DND-41 (cell line): ENCODE data around the gene ACAN.

Experiments
- ATAC-seq: fragments of 200-7000 bp; cut with Tn5 transposase; 3 replicates; pipeline ENCODE4 v1.9.1; 2021; ENCODE audit warnings: low read depth; ENCODE audit not compliant: insufficient read depth
- DNase-seq: peaks from one replicate; pipeline ENCODE4 v3.0.0-alpha.2; 2020
- H2AFZ ChIP-seq: 2 replicates; pipeline ENCODE4 v1.6.0; 2012; ENCODE audit warnings: low read depth, low read length
- H3K27ac ChIP-seq: 2 replicates; pipeline ENCODE4 v1.5.1; 2012; ENCODE audit warnings: low read length, inconsistent platforms
- H3K27me3 ChIP-seq: fragments of 200-600 bp; sonication (generic); 2 replicates; pipeline ENCODE4 v1.6.0; 2012; ENCODE audit warnings: low read length, mild to moderate bottlenecking, inconsistent platforms; ENCODE audit not compliant: insufficient read depth, poor library complexity
- H3K36me3 ChIP-seq: 2 replicates; pipeline ENCODE4 v1.5.1; 2012; ENCODE audit warnings: low read length, inconsistent platforms; ENCODE audit not compliant: insufficient read depth
- H3K4me1 ChIP-seq: 2 replicates; pipeline ENCODE4 v1.5.1; 2012; ENCODE audit warnings: mild to moderate bottlenecking, low read length; ENCODE audit not compliant: insufficient read depth
- H3K4me2 ChIP-seq: 2 replicates; pipeline ENCODE4 v1.6.0; 2012; ENCODE audit warnings: mild to moderate bottlenecking, moderate library complexity, low read length, inconsistent platforms; ENCODE audit not compliant: insufficient read depth
- H3K4me3 ChIP-seq, 2 experiments: fragments of 200-600 bp in 1 of 2; shearing (Covaris generic) in 1 of 2; 2 replicates each; pipeline ENCODE4 v1.5.1; 2012 to 2016; ENCODE audit warnings: inconsistent platforms in 2 of 2, low read length in 2 of 2, mild to moderate bottlenecking in 2 of 2, low read depth in 1 of 2, moderate library complexity in 1 of 2
- H3K79me2 ChIP-seq: 2 replicates; pipeline ENCODE4 v1.6.0; 2012; ENCODE audit warnings: low read length, inconsistent platforms; ENCODE audit not compliant: insufficient read depth
- H3K9ac ChIP-seq: 2 replicates; pipeline ENCODE4 v1.6.0; 2012; ENCODE audit warnings: low read depth, mild to moderate bottlenecking, inconsistent platforms, low read length, moderate library complexity
- H3K9me3 ChIP-seq: 2 replicates; pipeline ENCODE4 v1.5.1; 2012; ENCODE audit warnings: low read length, moderate library complexity, mild to moderate bottlenecking, inconsistent platforms; ENCODE audit not compliant: insufficient read depth, severe bottlenecking
- H4K20me1 ChIP-seq: 2 replicates; pipeline ENCODE4 v1.6.0; 2012; ENCODE audit warnings: low read length; ENCODE audit not compliant: insufficient read depth
- CTCF ChIP-seq: IDR thresholded peaks from 2 replicates; pipeline ENCODE4 v1.5.1; 2012; ENCODE audit warnings: borderline replicate concordance, low read length, moderate library complexity, mild to moderate bottlenecking; ENCODE audit not compliant: poor library complexity, severe bottlenecking; ENCODE audit errors: extremely low read depth
- EZH2 ChIP-seq: IDR thresholded peaks from 3 replicates; pipeline ENCODE4 v1.6.1; 2012; ENCODE audit warnings: borderline replicate concordance, low read depth, mild to moderate bottlenecking, moderate library complexity, low read length, inconsistent platforms; ENCODE audit not compliant: severe bottlenecking

The ACAN gene

GRCh38 chr15:88785217-88785616 is 18.0 kb upstream of the ACAN start:
- Histone ChIP-seq H3K4me2 (no peak overlapping the region), H3K27me3 (peaks cover 3% of the 10 kb centered on the region), H3K79me2 (no peaks in the 10 kb centered on the region), H3K4me3 (no peak overlapping the region), H3K9ac (no peak overlapping the region), H3K4me1 (no peaks in the 10 kb centered on the region), H3K36me3 (no peaks in the 10 kb centered on the region), H3K27ac (no peak overlapping the region), H4K20me1 (no peaks in the 10 kb centered on the region), H2AFZ (no peak overlapping the region), H3K9me3 (no peaks in the 10 kb centered on the region)
- ATAC-seq, result no peak
- TF ChIP-seq CTCF (no peak), EZH2 (no peak)
- DNase-seq, result no peak

GRCh38 chr15:88788036-88788435 is 15.2 kb upstream of the ACAN start:
- Histone ChIP-seq H3K36me3 (no peaks in the 10 kb centered on the region), H2AFZ (no peak overlapping the region)
- no peak for ATAC-seq

GRCh38 chr15:88788816-88789215 is 14.4 kb upstream of the ACAN start:
- Histone ChIP-seq H4K20me1 (no peaks in the 10 kb centered on the region), H3K4me3 (no peak overlapping the region), H3K79me2 (no peaks in the 10 kb centered on the region), H3K9ac (no peak overlapping the region), H3K4me1 (no peaks in the 10 kb centered on the region), H3K9me3 (no peaks in the 10 kb centered on the region), H3K4me2 (no peak overlapping the region), H3K27ac (no peak overlapping the region), H3K36me3 (no peaks in the 10 kb centered on the region), H2AFZ (no peak overlapping the region), H3K27me3 (peaks cover 14% of the 10 kb centered on the region)
- DNase-seq (no peak), ATAC-seq (no peak)
- TF ChIP-seq EZH2 (no peak), CTCF (no peak)

More at GRCh38 chr15:88788036-88788435, 15.2 kb upstream of the ACAN start:
- no peaks in the 10 kb centered on the region for H3K4me1 ChIP-seq
- no peak overlapping the region for H3K27ac ChIP-seq
- no peak for DNase-seq
- H3K79me2 ChIP-seq, result no peaks in the 10 kb centered on the region
- no peaks in the 10 kb centered on the region for H4K20me1 ChIP-seq
- TF ChIP-seq EZH2, result no peak
- no peak for TF ChIP-seq CTCF
- no peak overlapping the region for H3K4me3 ChIP-seq
- H3K9me3 ChIP-seq, result no peaks in the 10 kb centered on the region
- H3K9ac ChIP-seq, result no peak overlapping the region
- no peak overlapping the region for H3K4me2 ChIP-seq
- peaks cover 13% of the 10 kb centered on the region for H3K27me3 ChIP-seq

GRCh38 chr15:88790486-88790885 is 12.8 kb upstream of the ACAN start:
- no peak for DNase-seq
- Histone ChIP-seq H3K9ac (no peak overlapping the region), H3K4me1 (no peaks in the 10 kb centered on the region), H3K9me3 (no peaks in the 10 kb centered on the region), H3K36me3 (no peaks in the 10 kb centered on the region), H3K27me3 (peaks cover 16% of the 10 kb centered on the region), H4K20me1 (no peaks in the 10 kb centered on the region), H3K4me2 (no peak overlapping the region), H3K4me3 (no peak overlapping the region), H2AFZ (no peak overlapping the region), H3K79me2 (no peaks in the 10 kb centered on the region), H3K27ac (no peak overlapping the region)
- TF ChIP-seq CTCF (no peak), EZH2 (no peak)
- ATAC-seq, result no peak
